ENCODE results near the gene DDX42. TPM values are rescaled to one million over a fixed set of nuclear protein-coding genes. Genes with fewer than 3 reads are reported as not detected.
A peak's percentile ranks its signal among the peaks of the same experiment; 100 is the strongest.

The DDX42 gene
- total and polyA plus RNA-seq, 2 of the 13 experiments (the other 11 are each of a cell fraction or from before 2014, with no cell fraction given): 87.2 to 92.9 TPM

GRCh38 chr17:63848834-63849689 lies 75.1 kb downstream of the DDX42 start:
- in situ Hi-C loops (cut with HindIII; ENCODE audit: extremely low pct_ligation_motif_present, low pct_unique_long_range_greater_than_20kb): loop anchor here (10.0 kb wide), 1 partner anchor 656 kb away; the partner anchor contains the start of genes CEP95 and DDX5
- Histone ChIP-seq H2AFZ (ENCODE audit: low read length) (no peak overlapping the region), H3K9me3 (ENCODE audit: low read length) (no peaks in the 10 kb centered on the region), H3K9ac (ENCODE audit: insufficient read depth, low read depth, low read length) (no peak overlapping the region), H3K36me3 (replicated peaks in 1 of 2; ENCODE audit: control insufficient read depth in 1 of 2, insufficient read depth in 2 of 2, low read length in 2 of 2) (no peaks in the 10 kb centered on the region), H3K4me1 (ENCODE audit: insufficient read depth, low read length) (peaks cover 37% of the 10 kb centered on the region), H4K20me1 (ENCODE audit: insufficient read depth, low read length) (no peaks in the 10 kb centered on the region), H3K79me2 (ENCODE audit: insufficient read depth, low read length) (no peaks in the 10 kb centered on the region), H3K4me3 (replicated peaks in 1 of 3; ENCODE audit: insufficient read depth in 1 of 3, low read depth in 2 of 3, low read length in 3 of 3) (no peak overlapping the region; a peak in 1 of 6 replicates), H3K27ac (ENCODE audit: extremely low read length, insufficient read depth, low read length) (no peak overlapping the region), H3K4me2 (ENCODE audit: low read depth, low read length) (no peak overlapping the region), H3K27me3 (ENCODE audit: control insufficient read depth in 1 of 2, insufficient read depth in 2 of 2, low read length in 2 of 2) (no peaks in the 10 kb centered on the region)
- intact Hi-C loops (cut with micrococcal nuclease; ENCODE audit: unreplicated experiment): no loop called here
- DNase-seq (ENCODE audit: low spot score) (peak; percentile 71), FAIRE-seq (no peak), ATAC-seq (peak; percentile 77)
- BruUV-seq (replicated peaks): no TSS peak
- POLR2A ChIA-PET: interaction anchor here (1.0 kb wide), 1 partner anchor 296 kb away, joined by 3 read pairs; no protein-coding TSS in a partner anchor
- WGBS (ENCODE audit: low lambda C conversion rate): 83% methylated on average over 82 of the region's 82 CpGs
- CTCF ChIA-PET (ENCODE audit: low intra/inter-chr PET ratio, low total read pairs): no interaction called here
- TF ChIP-seq YEATS2 (CRISPR knock-in tag; IDR thresholded peaks at IDR 0.05; ENCODE audit: borderline replicate concordance): 0 out of 2 replicates have a peak, but pooled peaks have one; percentile 24
- TF ChIP-seq CEBPG (CRISPR knock-in tag; IDR thresholded peaks at IDR 0.05): no peak
- TF ChIP-seq ZNF547 (CRISPR knock-in tag; IDR thresholded peaks at IDR 0.05): 0 out of 2 replicates have a peak, but pooled peaks have one; percentile 20
- no peak for TF ChIP-seq TBX2 (CRISPR knock-in tag; IDR thresholded peaks at IDR 0.05; ENCODE audit: borderline replicate concordance)
- peak; percentile 97 for TF ChIP-seq FOXK2 (IDR thresholded peaks at IDR 0.05)
- 0 out of 2 replicates have a peak, but pooled peaks have one; percentile 9 for TF ChIP-seq ZNF350 (CRISPR knock-in tag; IDR thresholded peaks at IDR 0.05; ENCODE audit: borderline replicate concordance, low read depth)
- peak; percentile 68 for TF ChIP-seq NFYB (CRISPR knock-in tag; IDR thresholded peaks at IDR 0.05)
- TF ChIP-seq KDM5B (CRISPR knock-in tag; IDR thresholded peaks at IDR 0.05; ENCODE audit: borderline replicate concordance): peak; percentile 30; the same call in 1 of the 2 replicates
- TF ChIP-seq ZNF850 (CRISPR knock-in tag; conservative IDR thresholded peaks at IDR 0.05): no peak
- no peak for TF ChIP-seq ZNF143 (CRISPR knock-in tag; IDR thresholded peaks at IDR 0.05)
- peak; percentile 83 for TF ChIP-seq ZHX1 (CRISPR knock-in tag; IDR thresholded peaks at IDR 0.05; ENCODE audit: low read depth)
- no peak for TF ChIP-seq ZNF136 (CRISPR knock-in tag; IDR thresholded peaks at IDR 0.05; ENCODE audit: low read depth)
- peak; percentile 48; the same call in 1 of the 2 replicates for TF ChIP-seq ELF1 (CRISPR knock-in tag; IDR thresholded peaks at IDR 0.05)
- no peak for TF ChIP-seq ZNF253 (CRISPR knock-in tag; IDR thresholded peaks at IDR 0.05; ENCODE audit: borderline replicate concordance)
- no peak for TF ChIP-seq ZBTB1 (CRISPR knock-in tag; IDR thresholded peaks at IDR 0.05; ENCODE audit: borderline replicate concordance)
- no peak for TF ChIP-seq CHD2 (IDR thresholded peaks at IDR 0.05; ENCODE audit: low read depth, low read length)
- TF ChIP-seq ARID2 (CRISPR knock-in tag; IDR thresholded peaks at IDR 0.05; ENCODE audit: borderline replicate concordance): no peak
- peak; percentile 69 for TF ChIP-seq TFDP2 (CRISPR knock-in tag; IDR thresholded peaks at IDR 0.05)
